Activated T-cell treated with anti-CD3 and anti-CD28 coated beads, Interleukin-2, amount 50 U/mL, for 72 hours (primary cell): ENCODE data around the gene METTL25B. TPM values are rescaled to one million over a fixed set of nuclear protein-coding genes. Genes with fewer than 3 reads are reported as not detected.
"Not testable (repeated sequence)": the region's sequence is repeated elsewhere in the genome, so short reads cannot be mapped to it uniquely, and the experiment has no call there.

ENCODE experiments used
- ATAC-seq, 2 donors: fragments of 150-1000 bp; cut with Tn5 transposase; replicated peaks in 1 of 2; 2 replicates each; pipeline ENCODE4 v1.10.0; 2021; ENCODE audit warnings: moderate library complexity in 2 of 2, mild to moderate bottlenecking in 1 of 2
- DNase-seq, 2 donors: peaks; one replicate each; pipeline ENCODE4 v3.0.0; 2021 to 2022; ENCODE audit warnings: mixed read lengths in 1 of 2
- H3K27ac Mint-ChIP-seq: one replicate; pipeline ENCODE4 v1.8.0; 2022; ENCODE audit warnings: mild to moderate bottlenecking, moderate library complexity, mixed read lengths
- H3K27me3 Mint-ChIP-seq: one replicate; pipeline ENCODE4 v1.8.0; 2022; ENCODE audit warnings: low read depth, mixed read lengths
- H3K36me3 Mint-ChIP-seq, 2 donors: one replicate each; pipeline ENCODE4 v1.8.0; 2022; ENCODE audit warnings: mixed read lengths in 2 of 2, mild to moderate bottlenecking in 1 of 2; ENCODE audit not compliant: insufficient read depth in 2 of 2
- H3K4me1 Mint-ChIP-seq: one replicate; pipeline ENCODE4 v1.8.0; 2022; ENCODE audit warnings: low read depth, mixed read lengths
- H3K4me3 Mint-ChIP-seq, 2 donors: one replicate each; pipeline ENCODE4 v1.8.0; 2022; ENCODE audit warnings: mild to moderate bottlenecking in 2 of 2, mixed read lengths in 2 of 2, moderate library complexity in 2 of 2
- H3K9me3 Mint-ChIP-seq, 2 donors: one replicate each; pipeline ENCODE4 v1.8.0; 2022; ENCODE audit warnings: mixed read lengths in 2 of 2
- total RNA-seq, 2 donors: library from RNA; stranded (reverse); gene quantifications; one replicate each; pipeline ENCODE4 v1.2.3, GENCODE V29; 2022

Gene METTL25B
- total RNA-seq, 2 donors from 2014 or later = 90.5 to 100 TPM

DNA sequence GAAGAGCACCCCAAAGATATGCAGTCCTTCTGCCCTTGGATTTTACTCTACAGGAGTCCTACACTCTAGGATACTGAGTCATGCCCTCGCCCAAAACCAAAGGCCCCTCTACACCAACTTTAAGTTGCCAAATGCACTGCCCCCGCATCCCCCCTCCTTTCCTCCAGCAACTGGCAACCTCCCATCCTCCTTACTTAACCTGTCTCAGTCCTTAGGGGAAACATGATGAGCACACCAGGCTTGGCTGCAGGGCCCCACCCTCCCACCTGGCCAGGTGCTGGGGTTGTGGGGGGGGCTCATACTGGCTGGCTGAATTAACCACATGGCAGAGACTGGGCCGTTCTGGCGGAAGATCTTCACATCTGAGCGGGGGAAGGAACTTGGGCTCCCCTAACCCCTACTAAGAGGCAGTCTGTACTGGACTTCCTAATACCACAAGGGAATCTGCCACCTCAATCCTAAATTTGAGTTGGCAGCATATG, 22.0 kb downstream of the METTL25B start:
- DNase-seq (peak; percentile 50 to 58), ATAC-seq (peak; percentile 4 to 7)
- no peaks in the 10 kb centered on the region for H3K9me3 Mint-ChIP-seq
- no peaks in the 10 kb centered on the region for H3K27me3 Mint-ChIP-seq
- H3K4me3 Mint-ChIP-seq = peak overlapping the region; percentile 89 to 92
- peak overlapping the region; percentile 93 for H3K27ac Mint-ChIP-seq
- peaks cover 12 to 13% of the 10 kb centered on the region in 2 donors for H3K36me3 Mint-ChIP-seq
- peaks cover 58% of the 10 kb centered on the region for H3K4me1 Mint-ChIP-seq

DNA sequence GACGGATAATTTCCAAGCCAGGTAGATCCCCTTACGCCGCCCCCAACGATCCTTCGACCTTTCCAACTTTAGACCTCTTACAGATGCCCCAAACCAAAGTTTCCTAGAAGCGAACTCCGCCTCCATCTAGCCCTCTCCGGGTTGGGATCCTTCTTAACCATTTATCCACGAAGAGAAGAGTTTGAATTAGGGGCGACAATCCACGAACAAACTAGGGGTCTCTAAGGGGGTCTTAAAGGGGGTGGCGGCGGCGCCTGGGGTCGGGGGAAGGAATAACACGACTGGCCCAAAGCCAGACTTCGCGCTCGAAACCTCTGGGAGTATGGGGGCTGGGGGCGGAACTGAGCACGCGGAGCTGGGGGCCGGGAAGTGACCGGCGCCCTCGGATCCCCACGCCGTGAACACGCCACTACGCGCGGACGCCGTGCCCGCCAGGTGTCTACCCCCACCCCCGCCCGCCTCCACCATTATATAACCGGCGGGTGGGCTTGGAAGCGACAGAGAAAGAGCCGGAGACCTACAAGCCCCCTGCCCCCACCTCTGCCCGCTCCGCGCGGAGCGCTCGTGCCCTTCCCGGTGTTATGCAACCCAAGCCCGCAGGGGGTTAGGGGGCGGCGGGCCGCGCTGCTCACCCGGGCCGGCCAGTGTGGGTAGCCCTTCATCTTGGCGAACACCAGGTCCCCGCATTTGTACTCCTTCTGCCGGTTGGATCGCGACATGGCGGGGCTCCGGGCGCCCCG, 22.6 kb downstream of the METTL25B start:
- Mint-ChIP-seq H3K27ac (peak overlapping the region; percentile 93), H3K36me3 (peaks cover 6 to 10% of the 10 kb centered on the region in 2 donors), H3K9me3 (no peaks in the 10 kb centered on the region), H3K4me3 (peak overlapping the region; percentile 89 to 92), H3K4me1 (peaks cover 51% of the 10 kb centered on the region), H3K27me3 (no peaks in the 10 kb centered on the region)
- DNase-seq (peak; percentile 50 to 55), ATAC-seq (peak; percentile 25 to 37)

- Mint-ChIP-seq H3K27ac (peak within 1 kb of the TSS; percentile 93), H3K4me3 (peak within 1 kb of the TSS; percentile 89 to 93), H3K36me3 (peaks cover 4 to 10% of the 10 kb centered on the region in 2 donors), H3K27me3 (no peaks in the 10 kb centered on the region), H3K9me3 (no peaks in the 10 kb centered on the region), H3K4me1 (peaks cover 46% of the 10 kb centered on the region)
- no peak for DNase-seq
- no peak for ATAC-seq
Observed at GRCh38 chr1:156751451-156751756, 23.1 kb downstream of the METTL25B start, which contains the start of gene HDGF. Gene HDGF (minus strand): TSS chr1:156751675. CDS start chr1:156751429, 246 bp downstream.

- Mint-ChIP-seq H3K27ac (peak overlapping the region; percentile 93), H3K4me3 (peak overlapping the region; percentile 85 to 93), H3K27me3 (no peaks in the 10 kb centered on the region), H3K4me1 (peaks cover 41% of the 10 kb centered on the region), H3K36me3 (peaks cover 4 to 10% of the 10 kb centered on the region in 2 donors), H3K9me3 (no peaks in the 10 kb centered on the region)
- DNase-seq (peak; percentile 95 to 96), ATAC-seq (peak; percentile 87 to 91)
Observed at GRCh38 chr1:156751757-156752481, 23.6 kb downstream of the METTL25B start.

DNA sequence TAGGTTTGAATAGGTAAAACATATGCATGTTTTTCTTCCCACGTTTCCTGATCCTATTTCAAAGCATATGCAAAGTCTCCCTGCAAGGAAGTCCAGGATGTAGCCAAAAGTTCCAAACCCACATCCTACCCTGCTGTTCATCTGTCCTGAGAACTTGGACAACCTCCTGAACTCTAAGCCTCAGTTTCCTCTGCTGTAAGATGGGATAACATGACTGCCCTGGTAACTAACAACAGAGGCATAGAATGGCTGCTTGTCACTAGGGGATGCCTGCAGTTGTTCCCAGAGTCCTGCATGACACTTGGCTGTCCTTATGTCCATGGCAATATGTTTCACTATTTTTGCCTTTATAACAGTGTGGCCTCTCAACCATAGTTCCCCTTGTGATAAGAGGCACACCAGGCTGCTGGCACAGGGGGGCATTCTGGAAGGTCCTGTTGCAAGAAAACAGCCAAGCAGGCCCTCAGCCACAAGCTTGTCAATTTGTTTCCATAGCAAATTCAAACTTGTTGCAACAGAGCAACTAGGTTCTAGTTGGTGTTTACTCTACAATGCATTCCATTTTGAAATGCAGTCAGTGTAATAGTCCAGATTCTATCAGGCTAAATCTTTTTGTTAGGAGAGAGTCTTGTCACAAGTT, 24.7 kb downstream of the METTL25B start:
- no peaks in the 10 kb centered on the region for H3K9me3 Mint-ChIP-seq
- no peaks in the 10 kb centered on the region for H3K27me3 Mint-ChIP-seq
- peaks cover 32% of the 10 kb centered on the region for H3K4me1 Mint-ChIP-seq
- no peak for DNase-seq
- H3K4me3 Mint-ChIP-seq = peak overlapping the region; percentile 85 to 93
- no peak for ATAC-seq
- peaks cover 4 to 10% of the 10 kb centered on the region in 2 donors for H3K36me3 Mint-ChIP-seq
- H3K27ac Mint-ChIP-seq = peak overlapping the region; percentile 93

- H3K4me3 Mint-ChIP-seq = no peak overlapping the region
Observed at GRCh38 chr1:156754219-156754618, 25.9 kb downstream of the METTL25B start.

DNA sequence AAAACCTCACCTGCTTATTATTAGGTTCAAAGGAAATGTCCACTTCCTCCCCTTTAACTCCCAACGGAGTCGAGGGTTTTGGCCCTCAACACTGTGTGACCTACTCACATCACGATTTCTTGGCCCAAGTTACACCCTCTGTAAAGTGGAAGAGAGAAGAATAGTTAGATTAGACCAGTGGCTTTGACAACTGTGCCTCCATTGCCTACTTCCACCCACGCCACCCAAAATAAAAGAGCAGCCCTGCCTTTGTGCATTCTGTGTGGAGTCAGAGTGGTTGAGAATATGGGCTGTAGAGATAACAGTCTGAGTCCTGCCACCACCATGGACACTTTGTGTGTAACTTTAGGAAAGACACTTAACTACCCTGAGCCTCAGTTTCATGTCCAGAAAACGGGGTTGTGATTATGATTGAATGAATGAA, 27.3 kb downstream of the METTL25B start:
- ATAC-seq (no peak), DNase-seq (no peak)
- Mint-ChIP-seq H3K36me3 (peaks cover 0 to 2% of the 10 kb centered on the region in 2 donors), H3K9me3 (no peaks in the 10 kb centered on the region), H3K27me3 (no peaks in the 10 kb centered on the region), H3K27ac (no peak overlapping the region), H3K4me3 (no peak overlapping the region), H3K4me1 (peaks cover 11% of the 10 kb centered on the region)

More at GRCh38 chr1:156754219-156754618, 25.9 kb downstream of the METTL25B start:
- no peaks in the 10 kb centered on the region for H3K27me3 Mint-ChIP-seq
- H3K27ac Mint-ChIP-seq = no peak overlapping the region
- no peak for ATAC-seq
- no peaks in the 10 kb centered on the region for H3K9me3 Mint-ChIP-seq
- H3K36me3 Mint-ChIP-seq = peaks cover 2 to 10% of the 10 kb centered on the region in 2 donors
- peaks cover 20% of the 10 kb centered on the region for H3K4me1 Mint-ChIP-seq
- DNase-seq = no peak

DNA sequence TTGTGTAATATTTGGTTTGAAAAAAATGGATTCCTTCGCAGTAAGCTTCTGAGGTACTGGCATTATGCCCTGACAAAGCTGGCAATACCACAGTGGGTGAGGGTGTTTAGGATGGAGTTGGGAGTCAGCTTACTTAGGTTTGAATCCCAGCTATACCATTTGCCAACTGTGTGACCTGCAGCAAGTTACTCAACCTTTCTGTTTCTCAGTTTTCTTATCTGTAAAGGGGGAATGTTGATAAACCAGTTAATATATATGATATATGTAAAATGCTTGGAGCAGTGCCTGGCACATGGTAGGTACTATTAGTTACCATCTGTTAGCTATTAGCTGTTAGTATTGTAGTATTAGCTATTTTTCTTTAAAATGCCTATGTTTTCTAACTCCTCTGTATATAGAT, 28.1 kb downstream of the METTL25B start:
- no peaks in the 10 kb centered on the region for H3K9me3 Mint-ChIP-seq
- peaks cover 0 to 2% of the 10 kb centered on the region in 2 donors for H3K36me3 Mint-ChIP-seq
- no peak overlapping the region for H3K27ac Mint-ChIP-seq
- H3K4me1 Mint-ChIP-seq = peaks cover 11% of the 10 kb centered on the region
- ATAC-seq = no peak
- DNase-seq = no peak
- H3K27me3 Mint-ChIP-seq = no peaks in the 10 kb centered on the region
- H3K4me3 Mint-ChIP-seq = no peak overlapping the region

DNA sequence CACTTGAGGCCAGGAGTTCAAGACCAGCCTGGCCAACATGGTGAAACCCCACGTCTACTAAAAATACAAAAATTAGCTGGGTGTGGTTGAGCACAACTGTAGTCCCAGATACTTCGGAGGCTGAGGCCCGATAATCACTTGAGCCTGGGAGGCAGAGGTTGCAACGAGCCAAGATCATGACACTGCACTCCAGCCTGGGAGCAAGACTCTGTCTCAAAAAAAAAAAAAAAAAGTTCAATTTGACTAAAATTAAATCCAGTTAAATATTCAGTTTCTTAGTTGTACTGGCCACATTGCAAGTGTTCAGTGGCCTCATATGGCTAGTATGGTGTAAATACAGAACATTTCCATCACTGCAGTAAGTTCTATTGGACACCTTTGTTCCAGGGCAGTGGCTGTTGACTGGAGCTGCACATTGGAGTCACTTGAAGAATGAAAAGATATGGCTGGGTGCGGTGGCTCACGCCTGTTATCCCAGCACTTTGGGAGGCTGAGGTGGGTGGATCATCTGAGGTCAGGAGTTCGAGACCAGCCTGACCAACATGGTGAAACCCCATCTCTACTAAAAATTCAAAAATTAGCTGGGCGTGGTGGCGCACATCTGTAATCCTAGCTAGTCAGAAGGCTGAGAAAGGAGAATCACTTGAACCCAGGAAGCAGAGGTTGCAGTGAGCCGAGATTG, 29.4 kb downstream of the METTL25B start:
- not testable (repeated sequence) for H3K4me3 Mint-ChIP-seq, H3K36me3 Mint-ChIP-seq, H3K4me1 Mint-ChIP-seq, H3K9me3 Mint-ChIP-seq, H3K27me3 Mint-ChIP-seq, H3K27ac Mint-ChIP-seq, ATAC-seq, DNase-seq

- no peak for DNase-seq
Observed at GRCh38 chr1:156760092-156760795, 32.0 kb downstream of the METTL25B start.

GRCh38 chr1:156760796-156761104, 32.5 kb downstream of the METTL25B start:
- H3K27ac Mint-ChIP-seq = no peak overlapping the region
- ATAC-seq (no peak), DNase-seq (no peak)
- no peaks in the 10 kb centered on the region for H3K36me3 Mint-ChIP-seq
- no peaks in the 10 kb centered on the region for H3K9me3 Mint-ChIP-seq
- H3K4me1 Mint-ChIP-seq = peaks cover 3% of the 10 kb centered on the region
- no peak overlapping the region for H3K4me3 Mint-ChIP-seq
- no peaks in the 10 kb centered on the region for H3K27me3 Mint-ChIP-seq

More at GRCh38 chr1:156760092-156760795, 32.0 kb downstream of the METTL25B start:
- Mint-ChIP-seq H3K9me3 (no peaks in the 10 kb centered on the region), H3K27ac (no peak overlapping the region), H3K4me1 (no peaks in the 10 kb centered on the region), H3K27me3 (no peaks in the 10 kb centered on the region), H3K4me3 (no peak overlapping the region), H3K36me3 (no peaks in the 10 kb centered on the region)
- ATAC-seq = no peak

- ATAC-seq, H3K9me3 Mint-ChIP-seq, H3K36me3 Mint-ChIP-seq, H3K27me3 Mint-ChIP-seq, H3K27ac Mint-ChIP-seq, DNase-seq, H3K4me3 Mint-ChIP-seq: not testable (repeated sequence)
- H3K4me1 Mint-ChIP-seq = peaks cover 30% of the 10 kb centered on the region
Observed at GRCh38 chr1:156765136-156765535, 36.9 kb downstream of the METTL25B start.
